ENCODE measurements around the gene YTHDC2. TPM values are rescaled to one million over a fixed set of nuclear protein-coding genes. Genes with fewer than 3 reads are reported as not detected.

The YTHDC2 gene
- total and polyA plus RNA-seq, 4 donors: 6.2 to 32.9 (median 14.8) TPM

- 44% methylated on average over 2 of the region's 2 CpGs for WGBS
- peaks cover 0 to 6% (median 0%) of the 10 kb centered on the region in 4 donors for H3K27me3 ChIP-seq (ENCODE audit: control insufficient read depth in 4 of 4, insufficient read depth in 4 of 4, low read length in 3 of 4)
- no peaks in the 10 kb centered on the region for H3K9me3 ChIP-seq (ENCODE audit: control insufficient read depth in 4 of 4, low read length in 3 of 4)
- no peaks in the 10 kb centered on the region for H3K4me1 ChIP-seq (ENCODE audit: control insufficient read depth in 4 of 4, insufficient read depth in 4 of 4, low read length in 3 of 4)
- no peak for DNase-seq (ENCODE audit: low spot score)
- H3K9ac ChIP-seq (ENCODE audit: low read depth in 1 of 2, low read length in 2 of 2): no peak overlapping the region
- no peak overlapping the region for H3K4me3 ChIP-seq (ENCODE audit: low read depth in 1 of 3, low read length in 3 of 3)
- H3K27ac ChIP-seq (ENCODE audit: low read depth in 1 of 2, low read length in 2 of 2): no peak overlapping the region
- no peaks in the 10 kb centered on the region for H3K36me3 ChIP-seq (ENCODE audit: control insufficient read depth in 4 of 4, insufficient read depth in 3 of 4, low read depth in 1 of 4, low read length in 3 of 4)
- no peak for TF ChIP-seq ATF3 (IDR thresholded peaks at IDR 0.05)
- TF ChIP-seq NR2F2 (IDR thresholded peaks at IDR 0.05): peak; percentile 96
- no peak for TF ChIP-seq JUND (IDR thresholded peaks at IDR 0.05)
- TF ChIP-seq RXRA (IDR thresholded peaks at IDR 0.05): peak; percentile 8 to 25
- peak; percentile 45 for TF ChIP-seq SP1 (IDR thresholded peaks at IDR 0.05)
Measured at GRCh38 chr5:113615708-113616107, 102.2 kb downstream of the YTHDC2 start.

GRCh38 chr5:113617191-113617796 is 103.8 kb downstream of the YTHDC2 start:
- Histone ChIP-seq H3K27me3 (ENCODE audit: control insufficient read depth in 4 of 4, insufficient read depth in 4 of 4, low read length in 3 of 4) (peaks cover 0 to 6% (median 0%) of the 10 kb centered on the region in 4 donors), H3K27ac (ENCODE audit: low read depth in 1 of 2, low read length in 2 of 2) (no peak overlapping the region), H3K4me1 (ENCODE audit: control insufficient read depth in 4 of 4, insufficient read depth in 4 of 4, low read length in 3 of 4) (no peaks in the 10 kb centered on the region), H3K9me3 (ENCODE audit: control insufficient read depth in 4 of 4, low read length in 3 of 4) (no peaks in the 10 kb centered on the region), H3K9ac (ENCODE audit: low read depth in 1 of 2, low read length in 2 of 2) (no peak overlapping the region), H3K4me3 (ENCODE audit: low read depth in 1 of 3, low read length in 3 of 3) (no peak overlapping the region), H3K36me3 (ENCODE audit: control insufficient read depth in 4 of 4, insufficient read depth in 3 of 4, low read depth in 1 of 4, low read length in 3 of 4) (no peaks in the 10 kb centered on the region)
- DNase-seq (ENCODE audit: low spot score): no peak
- TF ChIP-seq MAX (IDR thresholded peaks at IDR 0.05) (no peak), FOXA2 (IDR thresholded peaks at IDR 0.05) (no peak), ATF3 (IDR thresholded peaks at IDR 0.05) (no peak), ZBTB33 (IDR thresholded peaks at IDR 0.05) (no peak), TAF1 (conservative IDR thresholded peaks at IDR 0.05) (no peak), HNF4A (conservative IDR thresholded peaks at IDR 0.05) (no peak), FOXA1 (IDR thresholded peaks at IDR 0.05) (no peak), YY1 (IDR thresholded peaks at IDR 0.05) (no peak), GABPA (IDR thresholded peaks at IDR 0.05 in 1 of 2, conservative IDR thresholded peaks at IDR 0.05 in 1 of 2) (no peak), EGR1 (IDR thresholded peaks at IDR 0.05; ENCODE audit: low read depth in 2 of 2) (no peak), CTCF (IDR thresholded peaks at IDR 0.05; ENCODE audit: low read depth, low read length, missing input control) (no peak), RXRA (IDR thresholded peaks at IDR 0.05) (no peak), JUND (IDR thresholded peaks at IDR 0.05) (no peak), NR2F2 (IDR thresholded peaks at IDR 0.05) (no peak), SP1 (IDR thresholded peaks at IDR 0.05) (no peak), HNF4G (IDR thresholded peaks at IDR 0.05) (no peak)
- WGBS: 92% methylated on average over 33 of the region's 33 CpGs
